D341Med (cell line): ENCODE measurements around the gene NFATC1.

Source experiments
- DNase-seq: peaks from one replicate; pipeline ENCODE4 v3.0.0; 2012; ENCODE audit warnings: low spot score

Gene NFATC1

GRCh38 chr18:79458131-79458838, 62.6 kb downstream of the NFATC1 start:
- DNase-seq, result no peak

GRCh38 chr18:79458917-79459803, 63.4 kb downstream of the NFATC1 start:
- DNase-seq, result no peak

- DNase-seq, result no peak
Observed at GRCh38 chr18:79459946-79460480, 64.3 kb downstream of the NFATC1 start.

- DNase-seq, result no peak
Observed at GRCh38 chr18:79460481-79461300, 65.0 kb downstream of the NFATC1 start.

- DNase-seq, result no peak
Observed at GRCh38 chr18:79461627-79462026, 65.9 kb downstream of the NFATC1 start.

GRCh38 chr18:79463424-79463960, 67.8 kb downstream of the NFATC1 start:
- DNase-seq, result no peak

- no peak for DNase-seq
Observed at GRCh38 chr18:79465392-79465991, 69.8 kb downstream of the NFATC1 start.

GRCh38 chr18:79466591-79466990, 70.9 kb downstream of the NFATC1 start:
- DNase-seq, result no peak

GRCh38 chr18:79467126-79467525, 71.4 kb downstream of the NFATC1 start:
- DNase-seq, result no peak

- DNase-seq, result no peak
Observed at GRCh38 chr18:79468119-79468789, 72.5 kb downstream of the NFATC1 start.

GRCh38 chr18:79469309-79469708, 73.6 kb downstream of the NFATC1 start:
- DNase-seq, result no peak

- no peak for DNase-seq
Observed at GRCh38 chr18:79469751-79470505, 74.2 kb downstream of the NFATC1 start.

- DNase-seq, result no peak
Observed at GRCh38 chr18:79470547-79470946, 74.8 kb downstream of the NFATC1 start.

GRCh38 chr18:79471046-79471445, 75.3 kb downstream of the NFATC1 start:
- no peak for DNase-seq

GRCh38 chr18:79471597-79471996, 75.9 kb downstream of the NFATC1 start:
- no peak for DNase-seq

GRCh38 chr18:79472176-79472575, 76.4 kb downstream of the NFATC1 start:
- no peak for DNase-seq

- no peak for DNase-seq
Observed at GRCh38 chr18:79472946-79473345, 77.2 kb downstream of the NFATC1 start.

- DNase-seq, result no peak
Observed at GRCh38 chr18:79476031-79476917, 80.5 kb downstream of the NFATC1 start.

GRCh38 chr18:79476918-79477571, 81.3 kb downstream of the NFATC1 start:
- DNase-seq, result no peak
